AG09319 (cell line): ENCODE results near the gene MAD1L1.

Experiments
- DNase-seq: peaks from one replicate; pipeline ENCODE4 v3.0.0-alpha.2; 2010; ENCODE audit warnings: low read depth; ENCODE audit errors: extremely low read depth
- CTCF ChIP-seq: IDR thresholded peaks from 2 replicates; pipeline ENCODE4 v1.5.1; 2011; ENCODE audit warnings: low read depth, mild to moderate bottlenecking, inconsistent platforms, low read length, moderate library complexity

The MAD1L1 gene

DNA sequence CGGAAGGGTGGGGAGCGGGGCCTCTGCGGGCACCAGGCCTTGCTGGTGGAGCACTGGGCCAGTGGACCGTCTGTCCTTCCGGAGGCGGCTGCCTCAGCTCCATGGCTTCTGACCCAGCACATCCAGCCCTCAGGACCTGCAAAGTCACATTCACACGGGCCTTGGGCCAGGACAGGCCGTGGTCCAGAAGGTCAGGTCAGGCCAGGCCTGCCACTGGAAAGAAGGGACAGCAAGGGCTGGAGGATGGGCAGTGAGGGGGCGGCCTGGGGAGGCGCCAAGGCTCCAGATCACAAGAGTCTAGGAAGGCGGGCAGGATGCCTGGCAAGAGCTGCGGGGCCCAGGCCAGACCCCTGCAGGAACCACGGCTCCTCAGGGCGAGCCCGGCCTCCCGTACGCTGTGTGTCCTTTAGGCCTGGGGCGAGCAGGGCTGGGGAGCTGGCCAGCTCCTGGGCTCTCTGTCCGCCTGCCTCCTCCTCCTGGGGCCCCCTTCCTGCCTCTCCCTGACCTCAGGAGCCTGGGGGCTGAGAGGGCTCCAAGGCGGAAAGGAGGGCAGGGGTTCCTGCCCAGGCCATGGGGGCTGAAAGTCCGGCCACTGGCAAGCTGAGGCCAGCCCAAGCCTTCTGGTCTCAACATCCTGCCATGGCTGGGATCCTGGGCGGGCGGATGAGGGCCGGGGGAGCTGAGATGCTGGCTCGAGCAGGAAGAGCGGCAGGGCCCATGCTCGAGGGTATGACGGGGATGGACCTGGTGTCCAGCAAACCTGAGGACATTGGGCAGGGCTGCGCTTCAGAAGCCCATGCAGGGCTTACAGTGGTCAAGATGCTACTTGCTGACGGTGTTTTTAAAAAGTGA is 336.9 kb downstream of the MAD1L1 start:
- no peak for DNase-seq
- no peak for TF ChIP-seq CTCF

DNA sequence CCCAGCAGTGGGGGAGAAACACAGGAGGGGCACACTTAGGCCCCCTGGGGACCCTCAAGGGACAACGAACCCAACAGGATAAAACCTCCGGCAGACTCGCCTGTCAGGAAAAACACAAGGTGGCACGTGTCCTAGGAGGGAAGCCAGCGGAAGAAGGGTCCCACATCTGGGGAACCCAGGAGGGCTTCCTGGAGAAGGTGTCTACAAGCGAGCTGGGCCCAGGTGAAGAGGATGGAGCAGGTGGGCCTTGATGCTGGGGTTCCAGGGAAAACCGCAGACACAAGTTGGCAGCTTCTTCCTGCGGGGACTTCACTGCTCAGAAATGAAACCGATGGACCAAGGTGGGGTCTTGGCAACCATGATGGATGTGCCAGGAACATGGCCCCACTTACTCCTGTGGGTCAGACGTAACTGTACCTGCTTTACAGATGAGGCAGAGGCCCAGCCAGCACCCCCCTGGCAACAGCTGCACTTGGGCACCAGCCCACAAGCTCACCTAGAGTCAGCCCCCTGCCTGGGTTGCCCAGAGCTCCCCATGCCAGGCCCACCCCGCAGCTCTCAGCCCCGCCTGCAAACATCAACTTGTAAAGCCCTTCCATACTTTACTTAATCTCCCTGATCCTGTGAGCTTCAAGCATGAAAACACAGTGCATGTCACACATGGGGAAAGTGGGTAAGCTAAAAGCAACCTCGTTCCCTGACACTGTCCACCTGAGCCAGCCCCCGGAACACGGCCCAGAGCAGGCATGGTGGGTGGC is 337.7 kb downstream of the MAD1L1 start:
- DNase-seq = no peak
- no peak for TF ChIP-seq CTCF

DNA sequence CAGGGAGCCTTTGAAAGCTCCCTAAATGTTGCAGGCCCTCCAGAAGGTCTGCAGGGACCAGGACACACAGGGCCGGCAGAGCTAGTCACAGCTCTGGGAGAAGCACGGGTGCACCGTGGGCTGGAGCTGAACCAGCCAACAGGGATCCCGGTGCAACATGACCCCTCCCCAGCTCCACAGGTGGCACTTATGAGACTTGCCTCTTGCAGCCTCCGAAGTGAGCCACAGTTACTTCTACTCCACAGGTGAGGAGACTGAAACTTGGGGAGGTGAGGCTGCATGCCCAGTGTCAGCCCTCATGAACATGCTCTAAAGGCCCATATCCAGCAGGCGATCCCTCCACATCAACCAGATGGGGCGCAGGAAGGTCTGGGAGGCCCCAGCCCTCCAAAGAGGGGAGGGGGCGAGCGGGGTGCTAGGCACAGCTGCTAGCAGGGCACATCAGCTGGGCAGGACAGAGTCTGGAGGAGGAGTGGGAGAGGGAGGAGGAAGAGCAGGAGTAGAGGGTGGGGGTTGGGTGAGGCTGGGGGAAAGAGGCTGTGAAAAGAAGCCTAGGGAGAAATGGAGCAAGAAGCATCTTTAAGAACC is 338.3 kb downstream of the MAD1L1 start:
- DNase-seq = no peak
- no peak for TF ChIP-seq CTCF

- DNase-seq = no peak
- no peak for TF ChIP-seq CTCF
These were observed 339.3 kb downstream of the MAD1L1 start for GRCh38 chr7:1893451-1893850.

DNA sequence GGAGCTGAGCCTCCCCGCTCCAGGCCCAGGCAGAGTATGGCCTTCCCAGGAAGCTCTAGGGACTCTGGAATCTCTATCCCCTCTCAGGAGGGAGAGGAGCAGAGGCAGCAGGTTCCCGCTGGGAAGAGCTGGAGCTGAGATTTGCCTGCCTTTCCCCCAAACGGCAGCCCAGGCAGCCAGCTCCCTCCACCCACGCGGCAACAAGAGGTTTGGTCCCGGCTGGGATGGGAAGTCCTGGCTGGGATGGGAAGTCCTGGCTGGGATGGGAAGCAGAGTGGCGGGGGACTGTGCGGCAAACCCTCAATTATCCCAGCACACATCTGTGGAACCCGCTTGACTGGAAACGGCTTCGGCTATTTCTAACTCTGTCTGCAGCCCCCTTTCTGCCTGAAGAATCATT is 339.7 kb downstream of the MAD1L1 start:
- TF ChIP-seq CTCF = no peak
- DNase-seq = no peak

DNA sequence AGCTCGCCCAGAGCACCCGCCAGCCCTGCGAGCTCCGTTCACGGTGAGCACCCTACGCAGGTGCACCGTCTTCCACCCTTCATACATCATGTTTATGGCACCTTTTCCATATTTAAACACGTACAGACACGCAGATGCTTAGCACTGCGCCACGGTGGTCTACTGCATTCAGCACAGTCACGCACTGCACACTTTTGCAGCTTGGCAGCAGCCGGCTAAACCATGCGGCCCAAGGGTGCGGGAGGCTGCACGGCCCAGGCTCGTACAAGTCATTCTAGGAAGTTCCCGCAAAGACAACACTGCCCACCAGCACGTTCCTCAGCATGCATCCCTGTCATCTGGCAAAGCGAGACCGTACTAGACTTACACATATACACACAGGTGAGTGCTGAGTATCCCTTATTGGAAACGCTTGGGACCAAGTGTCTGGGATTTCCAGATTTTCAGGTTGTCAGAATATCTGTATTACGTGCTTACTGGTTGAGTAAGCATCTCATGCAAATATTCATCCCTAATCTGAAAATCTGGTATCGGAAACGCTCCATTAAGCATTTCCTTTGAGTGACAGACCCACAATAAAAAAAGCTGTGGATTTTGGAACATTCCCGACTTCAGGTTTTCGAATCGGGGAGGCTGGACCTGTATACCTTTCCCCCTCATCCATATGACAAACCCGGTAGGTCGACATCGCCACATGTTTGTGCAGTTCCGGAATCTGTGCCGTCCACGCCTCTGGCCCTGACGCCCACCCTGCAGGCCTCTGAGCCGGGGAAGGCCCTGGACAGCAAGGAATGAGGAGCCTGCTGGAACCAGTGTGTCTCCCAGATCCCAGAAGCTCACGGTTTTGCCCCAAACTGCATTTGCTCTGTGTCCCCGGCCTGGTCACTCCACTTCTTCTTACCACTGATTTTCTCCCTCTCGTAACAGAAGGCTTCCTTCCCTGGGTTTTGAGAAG is 340.5 kb downstream of the MAD1L1 start:
- no peak for TF ChIP-seq CTCF
- DNase-seq = no peak
